Liver (tissue), 9 donors: ENCODE data around the gene RBM15. TPM values are rescaled to one million over a fixed set of nuclear protein-coding genes. Genes with fewer than 3 reads are reported as not detected.

Experiments used
- DNase-seq: peaks from one replicate; pipeline ENCODE4 v3.0.0-alpha.2; 2017; ENCODE audit warnings: low spot score
- H3K27ac ChIP-seq, 2 donors: one replicate each; pipeline ENCODE4 v1.7.0; 2013; ENCODE audit warnings: inconsistent platforms in 2 of 2, low read length in 2 of 2, control low read depth in 1 of 2, low read depth in 1 of 2, mild to moderate bottlenecking in 1 of 2
- H3K27me3 ChIP-seq, 4 donors: one replicate each; pipeline versions ENCODE4 v1.6.1 to v1.7.0; 2013; ENCODE audit warnings: low read length in 3 of 4, inconsistent platforms in 1 of 4, mild to moderate bottlenecking in 1 of 4, moderate library complexity in 1 of 4; ENCODE audit not compliant: control insufficient read depth in 4 of 4, insufficient read depth in 4 of 4
- H3K36me3 ChIP-seq, 4 donors: one replicate each; pipeline versions ENCODE4 v1.6.1 to v1.7.0; 2013; ENCODE audit warnings: low read length in 3 of 4, mild to moderate bottlenecking in 3 of 4, low read depth in 1 of 4, moderate library complexity in 1 of 4; ENCODE audit not compliant: control insufficient read depth in 4 of 4, insufficient read depth in 3 of 4
- H3K4me1 ChIP-seq, 4 donors: one replicate each; pipeline versions ENCODE4 v1.6.1 to v1.7.0; 2013; ENCODE audit warnings: low read length in 3 of 4, mild to moderate bottlenecking in 3 of 4, moderate library complexity in 1 of 4; ENCODE audit not compliant: control insufficient read depth in 4 of 4, insufficient read depth in 4 of 4
- H3K4me3 ChIP-seq, 3 donors: one replicate each; pipeline versions ENCODE4 v1.6.1 to v1.7.0; 2013; ENCODE audit warnings: low read length in 3 of 3, control low read depth in 1 of 3, low read depth in 1 of 3, mild to moderate bottlenecking in 1 of 3
- H3K9ac ChIP-seq, 2 donors: one replicate each; pipeline ENCODE4 v1.7.0; 2013; ENCODE audit warnings: low read length in 2 of 2, mild to moderate bottlenecking in 2 of 2, moderate library complexity in 2 of 2, control low read depth in 1 of 2, low read depth in 1 of 2
- H3K9me3 ChIP-seq, 4 donors: one replicate each; pipeline versions ENCODE4 v1.6.1 to v1.7.0; 2013; ENCODE audit warnings: low read length in 3 of 4; ENCODE audit not compliant: control insufficient read depth in 4 of 4
- ATF3 ChIP-seq: IDR thresholded peaks from 2 replicates; pipeline ENCODE4 v1.6.1; 2016; ENCODE audit warnings: antibody characterized with exemption
- CTCF ChIP-seq: fragments of 150-350 bp; IDR thresholded peaks from 2 replicates; pipeline ENCODE4 v1.5.1; 2017; ENCODE audit warnings: improper control_type of control experiment, low read depth, low read length; ENCODE audit not compliant: missing input control
- EGR1 ChIP-seq, 2 donors: IDR thresholded peaks; 2 replicates each; pipeline ENCODE4 v1.6.1; 2016 to 2018; ENCODE audit warnings: antibody characterized with exemption in 2 of 2, low read depth in 2 of 2
- FOXA1 ChIP-seq: IDR thresholded peaks from 2 replicates; pipeline ENCODE4 v1.6.1; 2016; ENCODE audit warnings: antibody characterized with exemption
- FOXA2 ChIP-seq: IDR thresholded peaks from 2 replicates; pipeline ENCODE4 v1.6.1; 2016; ENCODE audit warnings: antibody characterized with exemption
- GABPA ChIP-seq, 2 donors: IDR thresholded peaks in 1 of 2; conservative IDR thresholded peaks in 1 of 2; 2 replicates each; pipeline ENCODE4 v1.6.1; 2016; ENCODE audit warnings: antibody characterized with exemption in 2 of 2, mild to moderate bottlenecking in 1 of 2, moderate library complexity in 1 of 2
- HNF4A ChIP-seq, 2 donors: conservative IDR thresholded peaks; 2 replicates each; pipeline ENCODE4 v1.6.1; 2016; ENCODE audit warnings: antibody characterized with exemption in 2 of 2, mild to moderate bottlenecking in 2 of 2
- HNF4G ChIP-seq: IDR thresholded peaks from 2 replicates; pipeline ENCODE4 v1.6.1; 2016; ENCODE audit warnings: antibody characterized with exemption
- JUND ChIP-seq, 2 donors: IDR thresholded peaks; 2 replicates each; pipeline ENCODE4 v1.6.1; 2016; ENCODE audit warnings: antibody characterized with exemption in 2 of 2
- MAX ChIP-seq: IDR thresholded peaks from 2 replicates; pipeline ENCODE4 v1.6.1; 2016; ENCODE audit warnings: antibody characterized with exemption
- NR2F2 ChIP-seq: IDR thresholded peaks from 2 replicates; pipeline ENCODE4 v1.6.1; 2016; ENCODE audit warnings: antibody characterized with exemption
- RAD21 ChIP-seq, 2 donors: IDR thresholded peaks; 2 replicates each; pipeline ENCODE4 v1.6.1; 2016; ENCODE audit warnings: antibody characterized with exemption in 2 of 2, mild to moderate bottlenecking in 2 of 2
- REST ChIP-seq: IDR thresholded peaks from 2 replicates; pipeline ENCODE4 v1.6.1; 2016; ENCODE audit warnings: antibody characterized with exemption, mild to moderate bottlenecking
- RXRA ChIP-seq, 2 donors: IDR thresholded peaks; 2 replicates each; pipeline ENCODE4 v1.6.1; 2017 to 2018; ENCODE audit warnings: antibody characterized with exemption in 2 of 2, mild to moderate bottlenecking in 1 of 2
- SP1 ChIP-seq: IDR thresholded peaks from 2 replicates; pipeline ENCODE4 v1.6.1; 2018; ENCODE audit warnings: antibody characterized with exemption, mild to moderate bottlenecking
- TAF1 ChIP-seq: conservative IDR thresholded peaks from 2 replicates; pipeline ENCODE4 v1.6.1; 2016; ENCODE audit warnings: antibody characterized with exemption, mild to moderate bottlenecking
- YY1 ChIP-seq: IDR thresholded peaks from 2 replicates; pipeline ENCODE4 v1.6.1; 2016; ENCODE audit warnings: antibody characterized with exemption, mild to moderate bottlenecking
- ZBTB33 ChIP-seq: IDR thresholded peaks from 2 replicates; pipeline ENCODE4 v1.6.1; 2016; ENCODE audit warnings: antibody characterized with exemption
- WGBS: extraction: QIAGEN DNeasy Blood & Tissue Kit; methylation state at CpG from one replicate; pipeline ENCODE4 v1.1.7; 2013; 5-methylcytosine and 5-hydroxymethylcytosine counted together
- polyA plus RNA-seq, 2 donors: library from polyadenylated mRNA; stranded (reverse) in 1 of 2; unstranded in 1 of 2; fragments of 200-250 nt in 1 of 2; fragments of >200 nt in 1 of 2; fragmentation: Nextera tagmentation in 1 of 2; extraction: Ambion mirVana in 1 of 2; gene quantifications; one replicate each; pipeline versions ENCODE4 v1.2.1 to v1.2.3, GENCODE V29; 2013 to 2015
- total RNA-seq, 2 donors: library from RNA; depleted of rRNA; stranded (reverse); fragments of >200 nt; gene quantifications; one replicate each; pipeline ENCODE4 v1.2.3, GENCODE V29; 2014
- donor health status: healthy.
- donor health status: healthy.
- donor health status: healthy.
- donor health status: healthy.
- donor health status: healthy.

Gene RBM15
- total and polyA plus RNA-seq, 4 donors = 2.4 to 34.0 (median 15.0) TPM

- Histone ChIP-seq H3K27ac (peak overlapping the region; percentile 87 to 93), H3K4me3 (peak overlapping the region; percentile 82 to 96 (median 91)), H3K9ac (peak overlapping the region; percentile 68 to 91), H3K36me3 (peaks cover 1 to 7% (median 4%) of the 10 kb centered on the region in 4 donors), H3K9me3 (no peaks in the 10 kb centered on the region), H3K27me3 (no peaks in the 10 kb centered on the region), H3K4me1 (peaks cover 18 to 65% (median 51%) of the 10 kb centered on the region in 4 donors)
- under 1% methylated on average over 77 of the region's 77 CpGs for WGBS
- DNase-seq = no peak
- peak; percentile 26 for TF ChIP-seq TAF1
- TF ChIP-seq HNF4A (conservative IDR thresholded peaks at IDR 0.05) = peak in 1 of 2 donors; percentile 29
- no peak for TF ChIP-seq SP1
- no peak for TF ChIP-seq MAX
- no peak for TF ChIP-seq FOXA2
- TF ChIP-seq YY1 = peak; percentile 99
- TF ChIP-seq JUND (IDR thresholded peaks at IDR 0.05) = no peak
- no peak for TF ChIP-seq FOXA1
- no peak for TF ChIP-seq HNF4G
- TF ChIP-seq GABPA (IDR thresholded peaks at IDR 0.05 in 1 of 2, conservative IDR thresholded peaks at IDR 0.05 in 1 of 2) = peak in 1 of 2 donors; percentile 9
- TF ChIP-seq CTCF = peak; percentile 24
- peak in 1 of 2 donors; percentile 22 for TF ChIP-seq EGR1 (IDR thresholded peaks at IDR 0.05; ENCODE audit: low read depth in 2 of 2)
- no peak for TF ChIP-seq REST
- no peak for TF ChIP-seq RAD21 (IDR thresholded peaks at IDR 0.05)
- peak; percentile 22 to 45 for TF ChIP-seq RXRA (IDR thresholded peaks at IDR 0.05)
- TF ChIP-seq ZBTB33 = no peak
- no peak for TF ChIP-seq ATF3
- peak; percentile 9 for TF ChIP-seq NR2F2
Measured at GRCh38 chr1:110339407-110340206, 430 bp downstream of the RBM15 start.
